Activated T-cell treated with anti-CD3 and anti-CD28 coated beads, Interleukin-2, amount 50 U/mL, for 1 hour (primary cell): ENCODE data around the gene SLC16A10.
"Not testable (repeated sequence)": the region's sequence is repeated elsewhere in the genome, so short reads cannot be mapped to it uniquely, and the experiment has no call there.

Experiments
- DNase-seq: peaks from one replicate; pipeline ENCODE4 v3.0.0-alpha.2; 2020

SLC16A10 gene

GRCh38 chr6:111189666-111190210, 102.4 kb downstream of the SLC16A10 start:
- DNase-seq, result not testable (repeated sequence)

GRCh38 chr6:111190637-111191036, 103.3 kb downstream of the SLC16A10 start:
- no peak for DNase-seq

- not testable (repeated sequence) for DNase-seq
These were observed 103.8 kb downstream of the SLC16A10 start for GRCh38 chr6:111191136-111191535.

GRCh38 chr6:111192911-111193555, 105.7 kb downstream of the SLC16A10 start:
- no peak for DNase-seq

- no peak for DNase-seq
These were observed 108.4 kb downstream of the SLC16A10 start for GRCh38 chr6:111195656-111196055.

GRCh38 chr6:111198841-111199240, 111.5 kb downstream of the SLC16A10 start:
- no peak for DNase-seq

GRCh38 chr6:111199935-111200334, 112.6 kb downstream of the SLC16A10 start:
- no peak for DNase-seq

- no peak for DNase-seq
These were observed 113.3 kb downstream of the SLC16A10 start for GRCh38 chr6:111200350-111201243.

- DNase-seq, result no peak
These were observed 113.9 kb downstream of the SLC16A10 start for GRCh38 chr6:111201244-111201554.

GRCh38 chr6:111201764-111202163, 114.5 kb downstream of the SLC16A10 start:
- no peak for DNase-seq

GRCh38 chr6:111203539-111203938, 116.2 kb downstream of the SLC16A10 start:
- not testable (repeated sequence) for DNase-seq

GRCh38 chr6:111204305-111204704, 117.0 kb downstream of the SLC16A10 start:
- DNase-seq, result no peak

- DNase-seq, result no peak
These were observed 117.6 kb downstream of the SLC16A10 start for GRCh38 chr6:111204881-111205280.

GRCh38 chr6:111205502-111205901, 118.2 kb downstream of the SLC16A10 start:
- DNase-seq, result no peak

- DNase-seq, result no peak
These were observed 120.0 kb downstream of the SLC16A10 start for GRCh38 chr6:111207141-111207858.

GRCh38 chr6:111208933-111209332, 121.6 kb downstream of the SLC16A10 start:
- no peak for DNase-seq

- DNase-seq, result peak; percentile 37
These were observed 123.0 kb downstream of the SLC16A10 start for GRCh38 chr6:111210194-111210728.

- no peak for DNase-seq
These were observed 124.2 kb downstream of the SLC16A10 start for GRCh38 chr6:111211411-111212030.

- DNase-seq, result no peak
These were observed 125.3 kb downstream of the SLC16A10 start for GRCh38 chr6:111212625-111213024.

- no peak for DNase-seq
These were observed 127.8 kb downstream of the SLC16A10 start for GRCh38 chr6:111215131-111215530.

- DNase-seq, result no peak
These were observed 132.5 kb downstream of the SLC16A10 start for GRCh38 chr6:111219785-111220184.

GRCh38 chr6:111220383-111221031, 133.2 kb downstream of the SLC16A10 start:
- DNase-seq, result no peak
